Activated T-cell treated with anti-CD3 and anti-CD28 coated beads, Interleukin-2, amount 50 U/mL, for 4 hours (primary cell): ENCODE data around the gene SENP8. TPM values are rescaled to one million over a fixed set of nuclear protein-coding genes. Genes with fewer than 3 reads are reported as not detected.
A peak's percentile ranks its signal among the peaks of the same experiment; 100 is the strongest.

Source experiments
- ATAC-seq, 2 donors: fragments of 200-7000 bp; cut with Tn5 transposase; one replicate each; pipeline ENCODE4 v1.10.0; 2021
- DNase-seq: peaks from one replicate; pipeline ENCODE4 v3.0.0-alpha.2; 2020
- H3K27me3 Mint-ChIP-seq: one replicate; pipeline ENCODE4 v1.8.0; 2021; ENCODE audit warnings: low read depth, mixed read lengths
- H3K36me3 Mint-ChIP-seq: one replicate; pipeline ENCODE4 v1.8.0; 2022; ENCODE audit warnings: mixed read lengths; ENCODE audit not compliant: insufficient read depth
- H3K4me1 Mint-ChIP-seq: one replicate; pipeline ENCODE4 v1.8.0; 2021; ENCODE audit warnings: low read depth, mixed read lengths
- H3K4me3 Mint-ChIP-seq: one replicate; pipeline ENCODE4 v1.8.0; 2021; ENCODE audit warnings: mild to moderate bottlenecking, moderate library complexity, mixed read lengths
- H3K9me3 Mint-ChIP-seq: one replicate; pipeline ENCODE4 v1.8.0; 2021; ENCODE audit warnings: mixed read lengths
- total RNA-seq, 3 donors: library from RNA; stranded (reverse); gene quantifications; one replicate each; pipeline ENCODE4 v1.2.1, GENCODE V29; 2021

Gene SENP8
- total RNA-seq, 3 donors from 2014 or later = 1.4 to 1.7 (median 1.5) TPM

DNA sequence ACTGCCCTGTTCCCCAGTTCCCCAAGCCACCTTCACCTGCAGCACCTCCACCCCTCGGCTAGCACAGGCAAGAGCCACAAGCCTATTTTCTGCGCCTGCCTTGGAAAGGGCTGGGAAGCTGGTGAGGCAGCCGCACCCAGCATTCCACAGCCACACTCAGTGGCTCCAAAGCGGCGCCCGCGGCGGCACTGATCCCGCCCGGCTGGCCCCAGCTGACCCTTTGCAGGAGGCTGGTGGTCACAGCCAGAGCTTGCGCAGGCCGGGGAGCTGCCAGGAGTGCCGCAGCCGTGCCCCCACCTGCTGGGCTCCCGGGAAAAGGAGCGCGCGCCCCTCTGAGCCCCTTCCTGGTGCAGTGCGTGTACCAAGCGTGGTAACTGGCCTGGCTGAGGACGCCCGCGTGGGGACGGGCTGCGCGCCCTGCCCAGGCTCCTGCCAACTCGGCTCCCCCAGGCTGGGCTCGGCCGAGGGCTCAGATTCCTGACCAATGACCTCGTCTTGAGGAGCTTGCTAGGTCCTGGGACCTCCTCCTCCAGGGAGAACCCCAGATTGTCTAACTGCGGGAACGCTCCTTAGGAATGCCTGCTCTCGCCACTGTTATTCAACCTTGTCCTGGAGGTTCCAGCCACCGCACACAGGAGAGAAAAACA, 66.1 kb downstream of the SENP8 start:
- Mint-ChIP-seq H3K9me3 (no peaks in the 10 kb centered on the region), H3K4me1 (no peaks in the 10 kb centered on the region), H3K36me3 (no peaks in the 10 kb centered on the region), H3K4me3 (no peak overlapping the region), H3K27me3 (peaks cover 39% of the 10 kb centered on the region)
- peak in 1 of 2 donors; percentile 18 for ATAC-seq
- DNase-seq = no peak

DNA sequence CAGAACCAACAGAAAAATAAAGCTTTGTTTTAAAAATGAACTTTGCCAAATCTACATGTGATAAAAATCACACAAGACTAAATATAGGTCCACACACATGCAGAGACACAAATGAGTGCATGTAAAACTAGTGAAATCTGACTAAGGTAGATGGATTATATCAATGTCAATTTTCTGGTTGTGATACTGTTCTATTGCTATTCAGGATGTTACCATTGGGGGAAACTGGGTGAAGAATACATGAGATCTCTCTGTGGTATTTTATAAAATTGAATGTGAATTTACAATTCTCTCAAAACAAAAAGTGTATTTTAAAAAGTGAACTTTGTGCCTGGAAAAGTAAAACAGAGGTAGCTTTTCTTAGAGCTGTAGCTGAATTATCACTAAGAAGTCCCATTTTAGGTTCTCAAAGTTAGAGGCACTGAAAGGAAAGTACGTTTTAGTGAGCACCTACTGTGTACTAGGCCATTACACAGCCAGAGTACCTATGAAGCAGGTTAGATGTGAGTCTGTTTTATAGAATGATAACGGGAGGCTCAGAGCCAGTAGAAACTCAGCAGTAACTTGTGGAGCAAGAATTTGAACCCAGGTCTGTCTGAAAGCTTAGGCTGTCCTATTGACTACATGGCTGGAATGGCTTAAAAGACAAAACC, 71.2 kb downstream of the SENP8 start:
- H3K4me1 Mint-ChIP-seq = no peaks in the 10 kb centered on the region
- DNase-seq (no peak), ATAC-seq (no peak)
- H3K36me3 Mint-ChIP-seq = no peaks in the 10 kb centered on the region
- no peak overlapping the region for H3K4me3 Mint-ChIP-seq
- H3K9me3 Mint-ChIP-seq = no peaks in the 10 kb centered on the region
- H3K27me3 Mint-ChIP-seq = peaks cover 25% of the 10 kb centered on the region

DNA sequence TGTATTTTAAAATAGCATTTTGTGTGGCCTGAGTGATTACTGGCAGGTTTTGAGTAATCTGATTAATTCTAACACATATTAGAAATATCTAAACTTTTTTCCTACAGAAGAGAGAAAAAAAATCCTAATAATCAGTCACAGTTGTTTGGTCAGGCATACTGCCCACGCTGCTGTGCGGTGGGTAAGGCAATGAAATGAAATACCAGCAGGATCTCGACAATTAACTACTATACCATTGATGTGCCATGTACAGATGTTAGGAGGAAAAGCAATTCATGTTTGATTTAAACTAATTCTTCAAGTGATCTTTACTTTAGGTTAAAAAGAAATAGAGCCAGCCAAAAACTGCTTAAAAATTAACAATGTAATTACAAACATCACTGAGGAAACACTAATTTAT, 74.2 kb downstream of the SENP8 start:
- H3K4me3 Mint-ChIP-seq = no peak overlapping the region
- DNase-seq = no peak
- ATAC-seq = no peak
- no peaks in the 10 kb centered on the region for H3K36me3 Mint-ChIP-seq
- H3K9me3 Mint-ChIP-seq = no peaks in the 10 kb centered on the region
- H3K27me3 Mint-ChIP-seq = peaks cover 25% of the 10 kb centered on the region
- H3K4me1 Mint-ChIP-seq = no peaks in the 10 kb centered on the region

Other genes starting within 250 kb of the SENP8 start
- 10 to 100 TPM; 15.9 to 18.9 (median 17.1) TPM for gene MYO9A, start 253 bp upstream of the SENP8 start, total RNA-seq
- gene GRAMD2A, start 79.4 kb downstream of the SENP8 start, total RNA-seq = not detected
- 1,000 to 10,000 TPM; 2,397 to 2,519 (median 2,398) TPM for gene PKM, start 112.8 kb downstream of the SENP8 start, total RNA-seq
- gene PARP6, start 154.2 kb downstream of the SENP8 start, total RNA-seq = 10 to 100 TPM; 62.9 to 63.2 (median 62.9) TPM
- under 1 TPM; 0.24 to 0.82 (median 0.63) TPM for gene CELF6, start 201.8 kb downstream of the SENP8 start, total RNA-seq